Stimulated activated CD4-positive, alpha-beta T cell treated with anti-CD3 and anti-CD28 coated beads, Interleukin-2, amount 100 ng/mL, for 4 hours (primary cell): ENCODE results near the gene CXCR3.
"Not testable (repeated sequence)": the region's sequence is repeated elsewhere in the genome, so short reads cannot be mapped to it uniquely, and the experiment has no call there.

ENCODE experiments used
- DNase-seq: peaks from one replicate; pipeline ENCODE4 v3.0.0-alpha.2; 2020; ENCODE audit warnings: low read depth

Gene CXCR3

DNA sequence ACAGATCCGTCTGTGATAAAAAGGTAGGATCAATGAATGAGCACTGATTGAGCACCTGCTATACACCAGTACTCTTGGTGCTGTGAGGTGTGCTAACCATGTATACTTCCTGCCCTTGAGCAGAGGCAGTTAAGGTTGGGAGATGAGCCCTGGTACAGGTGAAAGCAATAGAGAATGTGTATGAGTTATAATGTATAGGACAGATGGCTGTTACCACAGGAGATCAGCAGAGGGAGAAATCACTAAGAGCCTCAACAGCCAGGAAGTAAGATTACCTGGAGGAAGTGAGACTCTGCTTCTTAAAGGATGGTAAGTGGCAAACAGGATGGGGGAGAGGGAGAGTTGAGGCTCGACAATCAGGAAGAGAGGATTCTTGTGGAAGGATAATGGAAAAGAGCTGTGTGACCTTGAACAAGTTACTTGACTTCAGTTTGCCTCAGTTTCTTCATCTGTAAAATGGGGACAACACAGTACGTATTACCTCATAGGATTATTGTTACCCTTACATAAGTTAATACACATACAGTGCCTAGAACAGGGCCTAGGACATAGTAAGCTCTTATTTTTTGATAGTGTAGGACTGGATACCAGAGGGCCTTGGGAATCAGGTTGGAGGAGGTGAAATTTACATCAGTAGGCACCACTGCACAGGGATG lies 9.1 kb downstream of the CXCR3 start:
- DNase-seq: no peak

DNA sequence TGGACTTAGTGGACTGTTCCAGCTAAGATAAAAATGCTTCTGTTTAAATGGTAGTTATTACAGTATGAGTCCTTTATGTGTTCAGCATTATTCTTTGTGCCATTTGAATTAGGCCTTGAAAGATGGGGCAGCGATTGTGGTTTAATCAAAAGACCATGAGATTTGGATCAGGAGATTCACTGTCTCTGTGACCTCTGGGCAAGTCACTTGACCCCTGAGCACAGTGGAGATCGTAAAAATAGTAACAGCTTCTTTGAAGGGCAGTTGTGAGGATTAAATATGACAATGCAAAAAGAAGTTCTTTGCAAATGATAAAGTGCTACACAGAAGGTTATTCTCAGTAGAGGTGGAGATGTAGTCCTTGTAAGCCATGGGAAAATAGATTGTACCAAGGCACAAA lies 10.8 kb downstream of the CXCR3 start:
- no peak for DNase-seq

DNA sequence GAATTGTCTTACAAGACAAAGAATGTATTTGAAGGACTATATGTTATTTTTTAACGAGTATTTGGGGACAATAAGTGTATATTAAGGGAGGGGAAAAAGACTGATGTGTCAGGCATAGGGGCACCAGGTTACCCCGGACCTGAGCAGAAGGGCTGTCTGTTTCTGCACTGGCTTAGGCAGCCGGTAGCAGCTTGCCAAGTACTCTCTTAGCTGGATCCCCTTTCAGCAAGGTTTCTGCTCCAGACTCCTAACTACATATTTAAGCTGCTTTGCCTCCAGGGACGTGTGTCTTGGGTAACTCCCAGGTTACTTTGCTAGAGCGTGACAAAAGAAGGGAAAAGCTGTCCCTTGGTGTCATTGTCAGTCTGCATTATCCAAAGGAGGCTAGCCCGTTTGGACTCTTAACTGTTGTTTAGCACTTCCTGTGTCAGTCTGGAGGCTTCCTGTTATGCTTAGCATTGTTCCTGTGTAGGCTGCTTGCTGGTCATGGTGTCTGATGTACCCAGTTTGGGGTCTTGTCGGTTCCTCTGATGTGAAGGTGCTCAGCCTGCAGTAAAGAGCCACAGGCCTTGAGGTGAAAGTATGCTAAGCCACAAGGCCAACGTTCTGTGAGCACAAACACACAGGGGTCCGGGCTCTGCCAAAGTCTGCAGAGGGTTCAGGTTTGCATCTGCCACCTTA lies 11.6 kb downstream of the CXCR3 start:
- no peak for DNase-seq

DNA sequence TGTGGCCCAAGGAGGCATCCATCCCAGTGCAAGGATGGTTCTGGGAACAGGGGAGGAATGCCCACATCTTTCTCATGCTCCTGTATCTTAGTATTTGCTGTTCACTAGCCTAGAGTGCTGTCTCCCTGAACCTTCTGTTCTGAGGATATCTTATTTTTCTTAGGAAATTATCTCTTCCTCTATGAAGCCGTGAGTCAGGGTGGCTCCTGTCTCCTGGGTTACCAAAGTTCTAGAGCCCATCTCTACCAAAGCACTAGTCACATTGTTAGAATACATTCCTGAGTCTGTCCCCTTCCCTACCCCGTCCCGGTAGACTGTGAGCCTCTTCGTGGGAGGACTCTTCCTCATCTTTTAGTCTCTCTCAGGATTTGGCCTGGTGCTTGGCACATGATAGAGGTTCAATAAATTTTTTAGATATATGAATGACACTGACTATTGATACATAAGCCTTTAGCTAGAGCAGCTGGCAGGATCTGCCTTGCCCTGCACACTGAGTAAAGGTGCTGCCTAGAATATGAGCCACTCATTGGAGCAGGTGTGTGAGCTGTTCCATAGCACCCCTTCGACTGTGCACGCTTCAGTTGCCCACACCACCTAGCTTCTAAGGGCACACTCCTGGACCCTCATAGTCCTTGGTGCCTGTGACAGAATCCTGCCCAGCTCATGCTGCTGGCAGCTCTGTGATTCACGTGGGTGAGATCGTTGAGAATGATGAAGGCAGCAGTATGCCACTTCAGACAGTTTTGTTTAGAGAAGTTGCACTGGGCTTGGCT lies 13.3 kb downstream of the CXCR3 start:
- no peak for DNase-seq

DNA sequence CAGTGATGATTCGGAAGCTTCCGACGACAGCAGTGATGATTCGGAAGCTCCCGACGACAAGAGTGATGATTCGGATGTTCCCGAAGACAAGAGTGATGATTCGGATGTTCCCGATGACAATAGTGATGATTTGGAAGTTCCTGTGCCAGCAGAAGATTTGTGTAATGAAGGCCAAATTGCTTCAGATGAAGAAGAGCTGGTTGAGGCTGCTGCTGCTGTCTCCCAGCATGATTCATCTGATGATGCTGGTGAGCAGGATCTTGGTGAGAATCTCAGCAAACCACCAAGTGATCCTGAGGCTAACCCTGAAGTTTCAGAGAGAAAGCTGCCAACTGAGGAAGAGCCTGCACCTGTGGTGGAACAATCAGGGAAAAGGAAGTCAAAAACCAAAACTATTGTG lies 14.2 kb downstream of the CXCR3 start:
- DNase-seq: no peak

DNA sequence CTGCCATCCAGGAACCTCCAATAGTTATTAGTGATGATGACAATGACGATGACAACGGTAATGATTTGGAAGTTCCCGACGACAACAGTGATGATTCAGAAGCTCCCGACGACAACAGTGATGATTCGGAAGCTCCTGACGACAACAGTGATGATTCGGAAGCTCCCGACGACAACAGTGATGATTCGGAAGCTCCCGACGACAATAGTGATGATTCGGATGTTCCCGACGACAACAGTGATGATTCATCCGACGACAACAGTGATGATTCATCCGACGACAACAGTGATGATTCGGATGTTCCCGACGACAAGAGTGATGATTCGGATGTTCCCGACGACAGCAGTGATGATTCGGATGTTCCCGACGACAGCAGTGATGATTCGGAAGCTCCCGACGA lies 14.7 kb downstream of the CXCR3 start:
- DNase-seq: no peak

DNA sequence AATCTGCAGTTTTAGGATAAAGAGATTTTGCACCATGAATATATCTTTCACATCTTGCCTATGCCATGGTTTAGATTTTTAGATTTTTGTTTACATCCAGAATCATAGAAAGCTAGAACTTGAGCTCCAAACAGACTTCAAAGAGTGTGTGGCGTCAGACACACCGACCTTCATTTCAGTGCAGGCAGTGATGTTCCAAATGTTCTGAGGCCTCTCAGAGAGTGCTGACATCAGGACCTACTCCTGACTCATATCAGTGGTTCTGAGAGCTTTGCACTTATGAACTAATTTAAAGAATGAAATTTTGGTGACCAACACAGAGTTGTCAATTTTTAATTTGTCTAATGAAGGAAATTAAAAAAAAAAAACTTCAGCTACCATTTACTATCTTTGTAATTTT lies 18.3 kb downstream of the CXCR3 start:
- DNase-seq: no peak

DNA sequence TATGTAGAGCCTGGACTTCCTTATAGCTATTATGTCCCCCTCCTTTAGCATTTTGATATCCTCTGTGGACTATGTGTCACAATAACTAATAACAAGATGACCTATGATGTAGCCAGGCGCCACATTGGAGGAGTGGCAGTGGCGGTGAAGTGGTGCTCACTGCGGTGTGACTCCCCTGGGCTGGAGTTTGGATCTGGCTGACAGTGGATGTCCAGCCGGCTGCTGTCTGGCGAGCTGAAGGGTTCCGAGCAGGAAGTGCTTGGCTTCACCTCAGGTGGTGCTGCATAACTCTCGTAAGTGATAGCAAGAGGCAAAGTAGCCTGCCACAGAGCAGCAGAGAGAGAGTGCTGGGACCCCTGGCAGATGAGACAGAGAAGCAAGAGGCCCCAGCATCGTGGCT lies 25.1 kb downstream of the CXCR3 start:
- not testable (repeated sequence) for DNase-seq

DNA sequence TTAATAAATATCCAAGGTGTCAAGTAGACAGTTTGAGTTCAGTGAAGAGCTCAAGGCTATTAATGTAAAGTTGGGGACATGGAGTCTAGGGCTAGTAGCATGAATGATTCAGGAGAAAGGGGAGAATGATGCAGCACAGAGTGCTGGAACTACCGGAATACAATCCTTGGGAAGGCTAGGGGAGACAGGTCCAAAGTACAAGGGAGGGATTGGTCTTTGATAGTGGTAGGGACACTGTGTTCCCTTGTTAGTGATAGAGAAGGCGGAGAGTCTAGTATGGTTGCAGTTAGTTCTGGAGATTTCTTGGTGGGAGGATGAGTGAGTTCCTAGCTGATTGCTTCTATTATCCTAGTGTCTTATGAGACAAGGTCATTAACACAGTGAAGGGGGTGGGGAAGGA lies 31.4 kb downstream of the CXCR3 start:
- no peak for DNase-seq

DNA sequence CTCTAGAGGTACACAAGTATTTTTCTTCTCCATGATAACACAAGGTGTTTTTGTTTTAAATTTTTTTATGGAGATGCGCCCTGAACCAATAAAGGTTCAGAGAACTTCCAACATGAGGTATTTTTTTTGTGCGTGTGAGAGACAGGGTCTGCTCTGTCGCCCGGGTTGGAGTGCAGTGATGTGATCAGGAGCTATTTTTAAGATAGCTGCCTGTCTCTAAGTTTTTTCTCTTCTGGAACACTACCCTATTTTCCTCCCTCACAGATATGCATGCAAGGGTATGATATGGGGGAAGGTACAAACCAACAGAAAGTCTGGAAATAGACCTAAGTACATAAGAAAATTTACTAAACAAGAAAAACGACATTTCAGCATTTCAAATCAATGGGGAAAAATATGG lies 37.1 kb downstream of the CXCR3 start:
- no peak for DNase-seq

DNA sequence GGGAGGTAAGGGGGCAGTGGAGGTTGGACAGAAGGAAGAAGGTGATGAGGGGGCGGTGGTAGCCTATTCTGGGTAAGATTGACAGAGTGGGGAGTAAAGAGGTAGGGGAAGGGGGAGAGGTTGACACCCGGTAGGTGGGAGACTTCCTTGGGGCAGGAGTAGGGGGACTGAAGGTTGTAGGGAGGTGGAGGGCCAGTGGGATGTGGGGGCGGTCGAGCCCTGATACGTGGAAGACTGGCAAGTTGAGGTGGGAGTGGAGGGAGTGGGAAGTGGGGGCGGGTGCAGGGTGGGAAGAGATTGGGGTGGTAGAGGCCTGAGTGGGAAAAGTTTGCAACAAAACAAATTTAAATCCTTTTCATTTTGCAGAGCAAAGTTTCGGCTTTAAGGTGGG lies 38.3 kb downstream of the CXCR3 start:
- no peak for DNase-seq

DNA sequence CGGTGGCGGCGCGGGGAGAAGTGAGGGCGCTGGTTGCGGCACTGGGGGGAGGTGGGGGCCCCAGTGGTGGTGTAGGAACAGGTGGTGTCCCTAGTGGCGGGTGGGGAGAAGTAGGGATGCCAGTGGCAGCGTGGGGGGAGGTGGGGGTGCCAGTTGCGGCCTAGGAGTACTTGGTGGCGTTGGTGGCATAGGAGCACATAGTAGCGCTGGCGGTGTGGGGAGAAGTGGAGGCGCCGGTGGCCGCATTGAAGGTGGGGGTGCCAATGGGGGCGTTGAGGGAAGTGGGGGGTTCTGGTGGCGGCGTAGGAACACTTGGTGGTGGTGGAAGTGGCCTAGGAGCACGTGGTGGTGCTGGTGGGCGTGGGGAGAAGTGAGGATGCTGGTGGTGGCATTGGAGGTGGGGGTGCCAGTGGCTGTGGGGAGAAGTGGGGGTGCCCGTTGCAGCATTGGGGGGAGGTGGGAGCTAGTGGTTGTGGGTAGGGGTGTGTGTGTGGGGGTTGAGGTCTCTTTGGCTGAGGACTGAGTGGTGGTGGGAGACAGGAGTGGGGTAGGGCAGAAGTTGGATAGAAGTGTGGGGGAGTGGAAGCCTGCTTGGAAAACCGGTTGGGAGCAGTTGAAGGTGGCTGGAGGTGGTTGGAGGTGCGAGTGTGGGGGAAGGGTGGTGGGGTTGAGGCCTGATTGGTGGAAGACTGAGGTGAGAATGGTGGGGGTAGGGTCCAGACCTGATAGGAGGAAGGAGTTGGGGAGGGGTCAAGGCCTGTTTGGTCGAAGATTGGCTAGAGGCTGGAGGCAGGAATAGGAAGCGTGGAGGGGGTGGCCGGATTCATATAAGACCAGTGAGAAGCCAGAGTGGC lies 38.9 kb downstream of the CXCR3 start:
- DNase-seq: no peak

DNA sequence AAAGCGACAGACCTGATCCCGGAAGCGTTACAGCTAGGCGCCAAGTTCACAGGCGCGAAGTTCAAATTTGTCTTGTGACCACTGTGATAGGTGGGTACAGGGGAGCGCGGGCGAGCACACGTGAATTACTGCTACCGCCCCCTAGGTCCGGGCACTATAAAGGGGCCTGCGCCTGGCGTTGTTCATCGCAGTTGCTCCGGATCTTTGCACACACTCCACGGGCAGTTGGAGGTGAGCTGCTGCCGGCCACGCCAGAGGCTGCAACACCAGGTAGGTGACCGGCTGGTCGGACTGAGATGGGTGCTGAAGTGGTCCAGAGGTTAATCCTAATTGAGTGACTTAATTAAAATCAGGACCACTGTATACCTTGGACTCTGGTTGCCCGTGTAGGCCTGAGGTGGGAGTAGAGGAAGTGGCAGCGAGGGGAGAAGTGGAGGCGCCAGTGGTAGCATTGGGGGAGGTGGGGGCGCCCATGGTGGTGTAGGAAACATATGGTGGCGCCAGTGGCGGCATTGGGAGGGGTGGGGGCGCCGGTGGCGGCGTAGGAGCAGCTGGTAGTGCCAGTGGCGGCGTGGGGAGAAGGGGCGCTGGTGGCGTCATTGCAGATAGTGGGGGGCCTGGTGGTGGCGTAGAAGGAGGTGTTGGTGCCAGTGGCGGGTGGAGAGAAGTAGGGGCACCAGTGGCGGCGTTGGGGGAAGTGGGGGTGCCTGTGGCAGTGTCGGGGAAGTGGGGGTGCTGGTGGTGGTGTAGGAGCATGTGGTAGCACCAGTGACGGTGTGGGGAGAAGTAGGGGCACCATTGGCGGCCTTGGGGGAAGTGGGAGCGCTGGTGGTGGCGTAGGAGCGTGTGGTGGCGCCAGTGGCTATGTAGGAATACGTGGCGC lies 39.8 kb downstream of the CXCR3 start, which contains the start of gene GCNA:
TSS of gene GCNA (plus strand) at position 185 of the 883 bp plus-strand sequence. CDS start 2,385 bp downstream, outside the sequence.
- DNase-seq: no peak

DNA sequence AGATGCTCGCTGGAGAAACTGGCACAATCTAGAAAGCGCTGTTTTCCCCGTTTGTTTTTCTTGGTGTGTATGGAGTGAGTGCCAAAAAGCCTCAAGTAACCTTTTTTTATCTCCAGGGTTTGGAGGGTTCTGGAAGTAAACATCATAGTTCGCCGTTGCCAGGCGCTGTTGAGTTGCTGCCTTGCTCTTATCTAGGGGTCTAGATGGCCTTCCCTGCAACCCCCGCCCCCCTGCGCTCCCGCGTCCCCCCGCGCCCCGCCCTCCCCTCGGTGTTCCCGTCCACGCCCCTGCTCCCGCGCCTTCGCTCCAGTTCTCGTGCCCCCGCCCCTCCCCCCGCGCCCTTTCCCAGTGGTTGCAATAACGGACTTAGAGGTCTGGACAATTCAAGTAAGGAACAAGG lies 40.6 kb downstream of the CXCR3 start:
- DNase-seq: no peak

DNA sequence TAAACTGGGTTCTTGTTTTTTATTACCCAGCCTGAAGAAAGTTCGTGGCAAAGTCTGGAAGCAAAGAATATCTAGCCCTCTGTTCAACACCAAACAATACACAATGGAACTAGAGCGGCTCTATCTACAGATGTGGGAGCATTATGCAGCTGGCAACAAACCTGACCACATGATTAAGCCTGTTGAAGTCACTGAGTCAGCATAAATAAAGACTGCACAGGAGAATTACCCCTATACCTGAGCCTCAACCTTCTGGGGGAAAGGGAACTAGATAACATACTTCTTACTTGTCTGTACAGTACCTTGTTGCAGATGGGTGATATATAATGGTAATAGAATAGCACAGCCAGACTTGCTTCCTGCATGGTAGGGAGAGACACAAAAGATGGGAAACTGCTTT lies 44.7 kb downstream of the CXCR3 start:
- DNase-seq: no peak

DNA sequence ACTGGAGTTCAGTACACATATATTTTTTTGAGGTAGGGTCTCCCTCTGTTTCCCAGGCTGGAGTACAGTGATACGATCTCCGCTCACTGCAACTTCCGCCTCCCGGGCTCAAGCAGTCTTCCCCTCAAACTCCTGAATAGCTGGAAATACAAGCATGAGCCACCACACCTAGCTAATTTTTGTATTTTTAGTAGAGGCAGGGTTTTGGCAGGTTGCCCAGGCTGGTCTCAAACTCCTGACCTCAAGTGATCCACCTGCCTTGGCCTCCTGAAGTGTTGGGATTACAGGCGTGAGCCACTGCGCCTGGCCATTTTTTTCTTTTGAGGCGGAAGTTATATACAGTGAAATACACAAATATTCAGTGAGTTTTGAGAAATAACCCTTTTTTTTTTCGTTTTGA lies 46.9 kb downstream of the CXCR3 start:
- DNase-seq: not testable (repeated sequence)
